MG63 (cell line): ENCODE data around the gene SIM2. TPM values are rescaled to one million over a fixed set of nuclear protein-coding genes. Genes with fewer than 3 reads are reported as not detected.
A peak's percentile ranks its signal among the peaks of the same experiment; 100 is the strongest.

Source experiments
- DNase-seq: peaks from one replicate; pipeline ENCODE4 v3.0.0-alpha.2; 2020
- H3K27me3 ChIP-seq: fragments of 250-450 bp; sonication (Bioruptor Pico); 2 replicates; pipeline ENCODE4 v1.5.1; 2020; ENCODE audit warnings: mild to moderate bottlenecking, moderate library complexity
- H3K36me3 ChIP-seq: fragments of 250-450 bp; sonication (Bioruptor Pico); 2 replicates; pipeline ENCODE4 v1.5.1; 2020; ENCODE audit warnings: mild to moderate bottlenecking, moderate library complexity
- H3K4me3 ChIP-seq: fragments of 250-450 bp; sonication (Bioruptor Pico); 2 replicates; pipeline ENCODE4 v1.5.1; 2020; ENCODE audit warnings: mild to moderate bottlenecking, moderate library complexity
- H3K9me3 ChIP-seq: fragments of 250-450 bp; sonication (Bioruptor Pico); 2 replicates; pipeline ENCODE4 v1.5.1; 2020; ENCODE audit warnings: mild to moderate bottlenecking, moderate library complexity
- total RNA-seq: library from RNA; depleted of rRNA; stranded (reverse); fragments of >200 nt; shearing (Covaris generic); gene quantifications from 2 replicates; pipeline ENCODE4 v1.2.3, GENCODE V29; 2014; ENCODE audit warnings: low replicate concordance

The SIM2 gene
- total RNA-seq, 1 experiment from 2014 or later = 4.4 TPM

GRCh38 chr21:36757196-36757595, 58.3 kb downstream of the SIM2 start:
- Histone ChIP-seq H3K36me3 (peaks cover 6% of the 10 kb centered on the region), H3K9me3 (no peaks in the 10 kb centered on the region)

GRCh38 chr21:36759348-36760083, 60.6 kb downstream of the SIM2 start:
- peaks cover 6% of the 10 kb centered on the region for H3K36me3 ChIP-seq
- DNase-seq = no peak
- no peaks in the 10 kb centered on the region for H3K27me3 ChIP-seq

More at GRCh38 chr21:36757196-36757595, 58.3 kb downstream of the SIM2 start:
- no peak for DNase-seq
- Histone ChIP-seq H3K27me3 (no peaks in the 10 kb centered on the region), H3K4me3 (no peak overlapping the region)

GRCh38 chr21:36761685-36762084, 62.8 kb downstream of the SIM2 start:
- H3K27me3 ChIP-seq = no peaks in the 10 kb centered on the region
- DNase-seq = no peak
- H3K4me3 ChIP-seq = no peak overlapping the region
- H3K9me3 ChIP-seq = no peaks in the 10 kb centered on the region
- peaks cover 3% of the 10 kb centered on the region; the same call in 1 of the 2 replicates for H3K36me3 ChIP-seq

More at GRCh38 chr21:36759348-36760083, 60.6 kb downstream of the SIM2 start:
- Histone ChIP-seq H3K4me3 (no peak overlapping the region), H3K9me3 (no peaks in the 10 kb centered on the region)

GRCh38 chr21:36762642-36763041, 63.7 kb downstream of the SIM2 start:
- Histone ChIP-seq H3K36me3 (peaks cover 3% of the 10 kb centered on the region; the same call in 1 of the 2 replicates), H3K4me3 (no peak overlapping the region), H3K9me3 (no peaks in the 10 kb centered on the region), H3K27me3 (no peaks in the 10 kb centered on the region)
- no peak for DNase-seq

GRCh38 chr21:36763305-36763704, 64.4 kb downstream of the SIM2 start:
- no peaks in the 10 kb centered on the region for H3K27me3 ChIP-seq
- no peaks in the 10 kb centered on the region for H3K9me3 ChIP-seq
- peaks cover 3% of the 10 kb centered on the region; the same call in 1 of the 2 replicates for H3K36me3 ChIP-seq
- H3K4me3 ChIP-seq = no peak overlapping the region
- no peak for DNase-seq

GRCh38 chr21:36765229-36765628, 66.3 kb downstream of the SIM2 start:
- no peak for DNase-seq

GRCh38 chr21:36766511-36766910, 67.6 kb downstream of the SIM2 start:
- H3K4me3 ChIP-seq = no peak overlapping the region
- DNase-seq = no peak

More at GRCh38 chr21:36765229-36765628, 66.3 kb downstream of the SIM2 start:
- no peaks in the 10 kb centered on the region for H3K9me3 ChIP-seq
- no peaks in the 10 kb centered on the region for H3K36me3 ChIP-seq
- no peak overlapping the region for H3K4me3 ChIP-seq
- H3K27me3 ChIP-seq = no peaks in the 10 kb centered on the region

GRCh38 chr21:36767096-36767495, 68.2 kb downstream of the SIM2 start:
- Histone ChIP-seq H3K4me3 (no peak overlapping the region), H3K27me3 (no peaks in the 10 kb centered on the region), H3K9me3 (no peaks in the 10 kb centered on the region), H3K36me3 (no peaks in the 10 kb centered on the region)
- DNase-seq = no peak

More at GRCh38 chr21:36766511-36766910, 67.6 kb downstream of the SIM2 start:
- Histone ChIP-seq H3K27me3 (no peaks in the 10 kb centered on the region), H3K9me3 (no peaks in the 10 kb centered on the region), H3K36me3 (no peaks in the 10 kb centered on the region)

GRCh38 chr21:36768496-36768895, 69.6 kb downstream of the SIM2 start:
- Histone ChIP-seq H3K9me3 (no peaks in the 10 kb centered on the region), H3K4me3 (no peak overlapping the region), H3K36me3 (no peaks in the 10 kb centered on the region), H3K27me3 (no peaks in the 10 kb centered on the region)
- DNase-seq = no peak

GRCh38 chr21:36769051-36769839, 70.3 kb downstream of the SIM2 start:
- DNase-seq = peak; percentile 60
- Histone ChIP-seq H3K27me3 (no peaks in the 10 kb centered on the region), H3K36me3 (no peaks in the 10 kb centered on the region), H3K4me3 (no peak overlapping the region), H3K9me3 (no peaks in the 10 kb centered on the region)

GRCh38 chr21:36773117-36773516, 74.2 kb downstream of the SIM2 start:
- H3K27me3 ChIP-seq = no peaks in the 10 kb centered on the region
- H3K9me3 ChIP-seq = no peaks in the 10 kb centered on the region
- DNase-seq = peak; percentile 95
- no peak overlapping the region for H3K4me3 ChIP-seq
- H3K36me3 ChIP-seq = no peaks in the 10 kb centered on the region

GRCh38 chr21:36773995-36774394, 75.1 kb downstream of the SIM2 start:
- Histone ChIP-seq H3K36me3 (no peaks in the 10 kb centered on the region), H3K4me3 (no peak overlapping the region), H3K27me3 (no peaks in the 10 kb centered on the region), H3K9me3 (no peaks in the 10 kb centered on the region)
- no peak for DNase-seq

- no peaks in the 10 kb centered on the region for H3K36me3 ChIP-seq
- no peaks in the 10 kb centered on the region for H3K9me3 ChIP-seq
- DNase-seq = no peak
- H3K27me3 ChIP-seq = no peaks in the 10 kb centered on the region
- H3K4me3 ChIP-seq = no peak overlapping the region
These were observed 78.2 kb downstream of the SIM2 start for GRCh38 chr21:36776981-36777617.

- Histone ChIP-seq H3K9me3 (no peaks in the 10 kb centered on the region), H3K4me3 (no peak overlapping the region), H3K27me3 (no peaks in the 10 kb centered on the region), H3K36me3 (no peaks in the 10 kb centered on the region)
- DNase-seq = no peak
These were observed 81.9 kb downstream of the SIM2 start for GRCh38 chr21:36780861-36781260.

GRCh38 chr21:36783612-36784374, 84.9 kb downstream of the SIM2 start:
- peak; percentile 28 for DNase-seq
- no peak overlapping the region for H3K4me3 ChIP-seq
- H3K27me3 ChIP-seq = no peaks in the 10 kb centered on the region
- no peaks in the 10 kb centered on the region for H3K36me3 ChIP-seq
- H3K9me3 ChIP-seq = no peaks in the 10 kb centered on the region

GRCh38 chr21:36784947-36785346, 86.0 kb downstream of the SIM2 start:
- Histone ChIP-seq H3K27me3 (no peaks in the 10 kb centered on the region), H3K36me3 (no peaks in the 10 kb centered on the region), H3K9me3 (no peaks in the 10 kb centered on the region), H3K4me3 (no peak overlapping the region)
- DNase-seq = no peak
